NK-92 treated with Interleukin-12 subunit alpha and Interleukin-12 subunit beta, amount 100 ng/mL, for 24 hours (cell line): ENCODE measurements around the gene MYOG.

Source experiments
- DNase-seq: peaks from one replicate; lab custom pipeline; 2025; lab: John Stamatoyannopoulos, UW

The MYOG gene

DNA sequence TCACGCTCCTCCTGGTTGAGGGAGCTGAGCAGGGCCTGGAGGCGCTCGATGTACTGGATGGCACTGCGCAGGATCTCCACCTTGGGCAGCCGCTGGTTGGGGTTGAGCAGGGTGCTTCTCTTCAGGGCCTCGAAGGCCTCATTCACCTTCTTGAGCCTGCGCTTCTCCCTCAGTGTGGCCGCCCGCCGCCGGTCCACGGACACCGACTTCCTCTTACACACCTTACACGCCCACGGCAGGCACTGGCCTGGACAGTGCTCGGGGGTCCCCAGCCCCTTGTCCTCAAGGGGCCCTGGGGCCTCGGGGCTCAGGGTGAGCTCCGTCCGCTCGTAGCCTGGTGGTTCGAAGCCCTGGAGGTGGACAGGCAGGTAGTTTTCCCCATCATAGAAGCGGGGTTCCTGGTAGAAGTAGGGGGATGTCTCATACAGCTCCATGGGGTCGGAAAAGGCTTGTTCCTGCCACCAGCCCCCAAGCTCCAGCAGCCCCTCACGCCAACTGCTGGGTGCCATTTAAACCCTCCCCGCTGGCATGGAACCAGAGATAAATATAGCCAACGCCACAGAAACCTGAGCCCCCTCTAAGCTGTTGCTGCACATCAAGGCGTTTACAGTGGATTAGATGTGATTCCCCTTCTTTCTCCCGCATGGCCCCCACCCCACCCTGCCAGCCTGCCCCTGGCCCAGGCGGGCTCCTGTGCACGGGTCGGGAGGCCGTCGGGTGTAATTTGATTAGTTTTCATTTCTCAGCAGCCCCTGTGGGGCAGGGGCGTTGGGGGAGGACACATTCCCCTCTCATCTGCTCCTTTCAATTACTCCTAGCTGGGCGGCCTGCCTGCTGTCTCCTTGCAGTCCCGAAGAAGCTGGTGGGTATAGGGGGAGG, at the start of gene MYOG:
MYOG (minus strand) TSS at position 485 of the 879 bp plus-strand sequence; CDS start at position 434, 51 bp downstream.
- DNase-seq = no peak

DNA sequence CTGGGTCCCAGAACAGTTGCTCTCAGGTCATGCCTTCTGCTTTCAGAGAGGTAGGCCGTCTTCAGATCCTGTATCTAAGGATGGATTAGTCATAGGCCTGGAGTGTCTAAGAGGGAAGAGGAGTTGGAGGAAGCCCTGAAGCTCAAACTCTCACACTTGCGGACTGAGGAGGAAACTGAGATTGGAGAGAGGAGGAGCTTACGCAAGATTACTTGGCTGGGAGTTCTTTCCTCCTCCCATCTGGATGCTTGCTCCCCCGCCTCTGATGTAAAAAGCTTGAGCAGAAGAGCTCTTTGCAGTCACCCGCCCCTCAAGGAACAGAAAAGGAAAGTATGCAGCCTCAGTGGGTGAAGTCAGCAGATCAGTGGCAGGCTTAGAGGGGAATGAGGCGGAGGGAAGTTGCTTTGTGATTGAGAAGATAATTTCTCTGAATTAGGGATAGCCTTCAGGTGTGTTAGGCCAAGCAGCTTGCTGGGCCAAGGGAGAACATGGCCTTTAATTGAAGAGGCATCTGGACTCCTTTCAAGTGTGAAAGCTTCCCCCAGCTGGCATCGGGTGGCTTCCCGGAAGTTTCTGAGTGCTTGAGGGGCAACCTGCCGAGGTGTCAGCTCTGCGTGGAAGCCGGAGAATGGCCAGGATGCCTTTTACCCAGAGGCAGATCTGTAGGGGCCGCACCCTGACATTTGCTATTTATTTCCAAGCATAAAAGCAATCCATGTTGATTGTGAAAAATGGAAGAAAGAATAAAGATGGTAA, 48.3 kb upstream of the MYOG start:
- no peak for DNase-seq

DNA sequence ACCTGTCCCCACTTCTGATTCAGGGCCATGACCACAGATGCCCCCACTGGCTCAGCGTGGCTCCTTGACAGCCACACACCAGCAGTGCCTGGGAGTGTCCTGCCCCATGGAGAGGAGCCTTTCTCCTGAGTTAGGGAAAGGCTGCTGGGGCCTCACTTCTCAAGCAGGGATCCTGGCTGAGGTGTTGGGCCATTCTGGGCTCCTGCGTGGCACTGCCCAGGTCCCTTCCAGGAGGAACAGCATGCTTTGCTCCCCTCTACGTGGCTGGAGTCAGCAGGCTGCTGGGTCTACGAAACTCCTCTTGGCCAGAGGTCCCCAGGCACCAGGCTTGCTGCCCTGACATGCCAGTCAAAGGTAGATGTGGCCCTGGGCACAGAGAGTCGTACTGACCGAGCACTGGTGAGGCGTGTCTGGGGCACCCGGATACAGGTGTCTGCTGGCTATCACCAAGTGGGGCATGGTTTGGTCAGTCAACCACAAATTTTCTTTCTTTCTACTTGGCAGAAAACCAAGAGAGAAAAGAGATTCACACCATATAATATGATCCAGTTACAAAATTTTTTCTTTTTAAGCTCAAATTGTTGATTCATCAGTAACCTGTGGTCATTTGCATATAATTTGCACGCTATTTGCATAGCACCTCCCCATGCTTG, 45.9 kb upstream of the MYOG start:
- no peak for DNase-seq

DNA sequence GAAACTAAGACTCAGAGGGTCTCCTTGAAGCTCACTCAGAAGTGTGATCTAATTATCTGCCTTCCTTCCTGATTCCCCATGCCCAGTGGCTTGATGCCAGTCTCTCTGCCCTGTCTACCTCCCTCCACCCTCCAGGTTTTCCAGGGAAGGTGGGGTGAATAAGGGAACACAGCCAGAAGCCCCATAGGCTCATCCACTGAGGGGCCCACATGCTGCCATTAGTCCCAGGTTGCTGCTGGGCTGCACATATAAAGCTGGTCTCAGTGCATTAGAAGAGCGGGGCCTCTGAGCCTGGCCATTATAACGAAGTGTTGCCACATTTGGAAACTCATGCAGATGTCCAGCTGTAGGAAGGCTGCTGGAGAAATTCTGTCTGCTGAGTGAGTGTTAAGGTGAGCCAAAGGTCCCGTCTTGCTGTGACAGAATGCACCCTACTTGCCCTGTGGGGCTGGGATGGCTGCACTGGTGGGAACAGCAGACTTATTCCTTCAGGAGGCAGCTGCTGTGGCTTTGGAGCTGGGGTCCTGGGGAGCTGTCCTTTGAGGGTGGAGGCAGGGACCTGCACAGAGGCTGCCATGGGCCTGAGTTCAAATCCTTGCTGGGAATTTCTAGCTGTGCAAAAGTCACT, 44.7 kb upstream of the MYOG start:
- DNase-seq = no peak

DNA sequence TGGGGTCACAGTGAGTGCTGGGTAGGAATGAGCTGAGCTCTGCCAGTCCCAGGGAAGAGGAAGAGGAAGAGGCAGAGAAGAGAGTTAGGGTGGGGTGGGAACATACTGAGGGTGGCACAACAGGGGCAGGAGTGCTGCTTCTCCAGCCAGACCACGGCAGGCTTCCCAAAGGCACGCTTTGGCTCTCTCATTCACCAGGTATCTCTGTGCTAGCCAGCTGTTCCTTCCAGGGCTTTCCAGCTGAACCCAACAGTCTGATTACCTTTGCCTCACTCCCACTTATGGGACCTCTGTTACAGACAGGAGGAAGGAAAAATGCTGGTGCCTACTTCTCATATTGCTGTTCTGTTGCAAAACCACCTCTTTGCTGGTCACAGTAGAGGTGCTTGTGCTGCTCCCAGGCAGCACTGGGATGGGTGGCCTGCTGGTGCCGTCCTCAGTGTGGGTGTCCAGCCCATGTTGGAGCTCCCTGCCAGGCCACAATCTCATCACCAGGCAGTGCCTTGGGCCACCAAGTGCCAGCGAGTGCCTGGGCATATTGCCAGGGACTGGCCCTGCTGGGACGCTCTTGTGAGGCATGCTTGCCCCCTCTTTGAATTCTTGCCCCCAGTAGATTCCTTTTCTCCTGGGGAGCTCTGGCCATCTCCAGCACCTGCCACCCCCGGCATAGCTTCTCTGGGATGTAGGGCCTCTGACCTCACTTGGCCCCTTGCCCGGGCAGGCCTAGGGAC, 43.9 kb upstream of the MYOG start:
- no peak for DNase-seq

DNA sequence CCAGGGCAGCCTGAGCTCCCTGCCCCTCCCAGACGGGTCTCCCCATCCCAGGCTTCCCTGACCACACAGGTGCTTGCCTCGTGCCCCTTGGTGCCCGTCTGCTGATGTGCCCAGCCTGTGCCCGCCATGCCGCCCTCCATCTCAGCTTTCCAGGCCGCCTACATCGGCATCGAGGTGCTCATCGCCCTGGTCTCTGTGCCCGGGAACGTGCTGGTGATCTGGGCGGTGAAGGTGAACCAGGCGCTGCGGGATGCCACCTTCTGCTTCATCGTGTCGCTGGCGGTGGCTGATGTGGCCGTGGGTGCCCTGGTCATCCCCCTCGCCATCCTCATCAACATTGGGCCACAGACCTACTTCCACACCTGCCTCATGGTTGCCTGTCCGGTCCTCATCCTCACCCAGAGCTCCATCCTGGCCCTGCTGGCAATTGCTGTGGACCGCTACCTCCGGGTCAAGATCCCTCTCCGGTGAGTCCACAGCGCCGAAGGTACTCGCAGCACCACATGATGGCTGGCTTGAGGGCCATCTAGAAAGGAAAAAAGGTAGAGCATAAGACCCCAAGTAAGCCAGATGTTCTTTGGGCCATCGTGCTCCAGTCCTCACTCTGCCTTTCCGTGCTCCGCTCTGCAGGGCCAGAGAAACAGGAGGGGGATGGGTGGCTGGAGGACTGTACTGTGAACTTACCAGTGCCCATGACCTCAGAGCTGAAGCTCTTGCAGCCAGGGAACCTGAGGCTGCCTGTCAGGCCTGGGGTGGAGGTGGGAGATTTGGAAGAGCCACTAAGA, 43.1 kb upstream of the MYOG start:
- no peak for DNase-seq

DNA sequence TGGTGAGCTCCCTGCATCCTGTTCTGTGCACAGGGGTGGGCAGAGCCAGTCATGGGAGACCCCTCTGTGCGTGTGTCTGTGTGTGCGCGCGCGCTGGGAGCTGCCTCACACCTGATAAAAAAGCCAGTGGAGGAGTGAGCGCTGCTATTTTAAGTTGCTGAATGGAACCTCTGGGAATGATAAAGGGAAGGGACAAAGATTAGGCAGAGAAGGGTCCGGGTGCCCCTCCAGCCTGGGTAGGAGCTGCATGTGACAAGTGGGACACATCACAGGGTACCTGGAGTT, 42.6 kb upstream of the MYOG start:
- no peak for DNase-seq

DNA sequence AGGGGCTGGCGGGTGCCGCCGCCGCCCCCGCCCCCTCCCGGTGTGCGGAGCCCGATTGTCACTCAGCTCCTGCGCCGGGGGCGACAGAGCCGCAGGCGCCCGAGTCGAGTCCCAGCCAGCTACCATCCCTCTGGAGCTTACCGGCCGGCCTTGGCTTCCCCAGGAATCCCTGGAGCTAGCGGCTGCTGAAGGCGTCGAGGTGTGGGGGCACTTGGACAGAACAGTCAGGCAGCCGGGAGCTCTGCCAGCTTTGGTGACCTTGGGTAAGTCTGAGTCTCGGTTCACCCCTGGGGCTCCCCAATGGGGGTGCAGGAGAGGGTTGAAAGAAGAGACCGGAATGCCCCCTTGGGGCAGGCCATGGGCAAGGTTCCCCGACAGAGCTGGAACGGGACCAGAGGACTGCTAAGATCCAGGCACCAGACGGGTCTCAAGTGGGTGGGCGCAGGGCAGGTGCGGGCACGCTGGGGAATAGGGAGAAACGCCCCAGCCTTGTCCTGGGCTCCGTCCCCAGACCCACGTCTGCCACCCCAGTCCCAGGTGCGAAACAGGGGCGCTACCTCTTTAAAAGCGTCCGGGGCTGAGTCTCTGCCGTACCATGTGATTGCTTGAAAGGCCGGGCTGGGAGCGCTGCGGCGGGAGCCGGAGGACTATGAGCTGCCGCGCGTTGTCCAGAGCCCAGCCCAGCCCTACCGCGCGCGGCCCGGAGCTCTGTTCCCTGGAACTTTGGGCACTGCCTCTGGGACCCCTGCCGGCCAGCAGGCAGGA, 42.0 kb upstream of the MYOG start, which contains the start of gene ADORA1:
ADORA1 (plus strand) TSS at position 61 of the 765 bp plus-strand sequence. CDS start 1,116 bp downstream, outside the sequence.
- DNase-seq = no peak

DNA sequence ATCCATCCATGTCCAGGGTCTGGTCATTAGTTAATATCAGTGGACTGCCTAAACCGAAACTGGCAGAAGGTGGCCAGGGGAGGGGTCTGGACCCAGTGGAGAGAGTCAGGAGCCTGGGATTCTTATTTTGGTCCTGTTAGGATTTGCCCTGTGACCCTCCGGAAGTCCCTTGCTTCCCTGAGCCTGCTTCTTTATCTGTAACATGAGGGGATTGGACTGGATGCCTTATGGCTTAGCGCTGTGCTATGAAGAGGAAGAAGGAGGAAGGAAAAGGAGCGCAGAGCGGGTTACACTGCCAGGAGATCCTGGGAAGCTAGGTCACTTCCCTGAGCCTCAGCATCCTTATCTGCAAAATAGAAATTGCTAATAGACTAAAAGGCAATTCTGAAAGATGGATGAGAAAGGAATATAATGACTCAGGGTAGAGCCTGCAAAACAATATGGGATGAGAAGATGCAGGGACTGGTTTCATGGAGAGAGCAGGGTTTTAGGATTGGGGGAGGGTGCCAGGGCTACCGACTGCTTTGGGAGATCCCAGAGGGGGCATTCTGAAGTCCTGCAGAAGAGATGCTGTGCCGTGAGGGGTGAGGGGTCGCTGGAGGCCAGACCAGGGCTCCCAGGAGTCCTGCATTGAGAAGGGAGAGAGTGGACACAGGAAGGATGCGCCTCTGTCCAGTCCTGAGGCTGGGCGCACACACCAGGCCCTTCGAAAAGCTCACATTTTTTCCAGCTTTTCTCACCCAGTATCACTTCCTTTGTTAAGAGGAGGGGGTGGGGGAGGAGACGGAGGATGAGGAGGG, 41.3 kb upstream of the MYOG start:
- DNase-seq = no peak

DNA sequence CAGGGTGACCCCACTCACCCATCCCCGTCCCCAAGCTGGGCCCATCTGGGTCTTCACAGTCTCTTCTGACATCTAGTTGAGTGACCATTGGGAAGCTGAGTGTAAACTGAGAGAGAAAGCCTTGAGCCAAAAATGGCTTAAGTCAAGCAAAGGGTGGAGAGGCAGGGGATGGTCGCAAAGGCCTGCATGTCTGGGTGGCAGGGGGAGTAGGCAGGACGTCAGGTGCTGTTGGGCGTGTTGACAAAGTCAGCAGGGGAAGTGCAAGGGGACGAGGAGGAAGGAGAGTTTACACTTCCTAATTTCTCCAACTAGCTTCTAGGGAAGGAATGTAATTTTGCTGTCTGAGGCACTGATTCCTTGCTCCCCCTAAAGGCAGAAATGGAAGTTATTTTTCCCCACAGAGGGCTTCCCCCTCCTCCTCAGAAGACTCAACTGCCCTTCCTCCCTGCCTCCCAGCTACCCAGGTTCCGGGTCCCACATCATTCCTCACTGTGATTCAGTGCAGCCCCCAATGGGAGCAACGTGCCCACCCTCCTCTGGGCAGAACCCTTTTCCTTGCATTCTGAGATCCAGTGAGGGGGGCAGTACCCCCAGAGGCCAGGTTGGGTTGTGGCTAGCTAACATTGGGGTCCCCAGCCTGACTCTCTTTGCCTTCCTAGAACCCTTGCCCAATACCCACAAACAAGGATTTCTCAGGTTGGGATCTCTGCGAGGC, 40.5 kb upstream of the MYOG start:
- DNase-seq = no peak

DNA sequence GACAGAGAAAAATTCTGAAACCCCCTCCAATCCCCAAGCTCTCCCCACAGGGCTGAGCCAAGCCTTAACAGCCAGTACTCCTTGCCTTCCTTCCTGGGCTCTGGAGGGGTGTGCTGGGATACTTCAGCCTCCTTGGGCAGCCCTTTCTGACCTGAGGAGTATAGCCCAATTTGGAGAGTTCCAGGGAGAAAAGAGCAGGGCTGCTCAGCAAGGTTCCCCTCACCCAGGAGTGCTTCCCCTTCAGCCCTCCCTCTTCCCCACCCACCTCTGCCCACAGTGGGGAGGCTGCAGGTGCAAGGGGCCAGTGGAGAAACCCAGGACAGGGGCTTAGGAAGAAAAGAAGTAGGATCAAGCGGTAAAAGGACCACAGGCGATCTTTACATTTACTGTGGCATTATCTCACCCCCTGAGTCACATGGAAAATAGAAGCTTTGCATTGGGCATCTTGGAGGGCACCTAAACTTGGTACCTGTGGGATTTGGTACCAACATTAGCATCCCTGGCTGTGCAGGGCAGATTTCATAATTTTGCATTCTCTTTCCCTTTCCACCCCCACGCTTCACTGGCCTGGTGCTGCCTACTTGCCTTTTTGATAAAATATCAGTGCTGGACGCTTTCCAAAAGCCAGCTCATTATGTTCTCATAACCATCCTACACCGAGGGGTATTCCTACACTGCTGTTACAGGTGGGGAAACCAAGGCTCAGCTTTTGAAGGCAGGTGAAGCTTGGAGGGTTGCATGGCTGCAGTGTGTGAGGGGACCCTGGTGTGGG, 38.9 kb upstream of the MYOG start:
- no peak for DNase-seq

DNA sequence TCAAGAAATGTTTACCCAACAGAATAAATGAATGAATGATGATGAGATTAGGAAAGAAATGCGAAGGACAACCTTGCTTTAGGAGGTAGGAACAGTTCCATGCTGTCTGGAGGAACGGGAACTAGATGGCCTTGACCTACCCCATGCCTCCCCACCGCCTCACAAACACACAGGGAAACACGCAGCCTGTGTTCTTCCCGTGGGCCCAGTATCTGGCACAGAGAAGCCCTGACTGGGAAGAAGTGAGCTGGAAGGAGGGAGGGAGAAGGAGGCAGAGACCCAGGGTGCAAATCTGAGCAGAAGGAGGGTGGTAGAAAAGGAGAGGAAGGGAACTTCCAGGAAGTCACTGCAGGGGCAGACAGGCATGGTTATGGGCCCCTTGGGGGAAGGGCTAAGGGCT, 38.2 kb upstream of the MYOG start:
- DNase-seq = no peak

DNA sequence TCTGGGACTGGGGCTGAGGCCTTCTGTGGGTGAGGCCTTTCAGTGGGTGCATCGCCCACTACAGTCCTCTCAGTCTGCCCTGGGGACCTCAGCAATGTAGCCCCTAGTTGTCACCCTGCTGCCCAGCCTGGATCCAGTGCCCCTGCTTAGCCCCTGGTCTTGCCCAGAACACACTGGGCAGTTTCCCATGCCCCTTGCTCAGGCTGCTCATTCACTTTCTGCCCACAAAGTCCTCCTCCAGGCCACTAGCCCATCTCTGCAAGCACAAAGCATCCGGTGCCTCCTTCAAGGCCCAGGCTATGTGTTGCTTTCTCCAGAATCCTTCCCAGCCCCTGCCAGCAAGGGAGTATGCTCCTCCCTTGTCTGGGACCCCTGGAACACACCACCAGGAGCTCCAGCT, 36.3 kb upstream of the MYOG start:
- no peak for DNase-seq

DNA sequence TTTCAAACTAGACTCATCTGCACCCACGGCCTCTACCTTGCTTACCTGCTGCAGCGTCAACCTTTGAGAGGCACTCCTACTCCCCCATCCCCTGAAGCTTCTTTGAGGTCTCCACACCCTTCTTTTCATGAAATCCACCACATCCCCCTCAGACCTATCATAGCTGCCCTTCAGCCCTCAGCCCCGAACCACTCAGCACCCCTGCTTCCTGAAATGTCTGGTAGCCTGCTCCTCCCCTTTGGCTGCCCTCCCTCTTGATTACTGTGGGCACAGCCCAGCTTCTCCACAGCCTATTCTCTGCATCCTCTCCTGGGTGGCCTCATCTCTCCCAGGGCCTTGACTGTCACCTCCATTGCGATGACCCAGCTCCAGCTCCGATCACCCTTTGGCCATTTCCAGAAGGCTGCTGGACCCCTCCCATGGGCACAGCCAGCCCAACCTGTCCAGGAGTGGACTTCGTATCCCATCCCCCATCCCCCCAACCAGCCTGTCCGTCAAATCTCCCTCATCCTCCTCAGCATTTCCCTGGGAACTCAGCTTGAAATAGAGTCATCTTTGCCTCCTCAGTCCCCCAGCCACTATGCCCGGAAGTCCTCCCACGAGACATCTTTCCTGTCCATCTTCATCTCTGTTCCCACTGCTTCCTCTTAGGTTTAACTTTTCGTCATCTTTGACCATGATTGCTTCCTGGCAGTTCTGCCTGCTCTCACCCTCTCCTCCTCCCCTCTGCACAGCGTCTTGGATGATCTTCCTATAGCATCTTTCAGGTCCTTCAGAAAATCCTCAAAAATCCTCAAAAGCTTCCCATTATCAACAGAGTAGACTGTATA, 35.6 kb upstream of the MYOG start:
- no peak for DNase-seq

DNA sequence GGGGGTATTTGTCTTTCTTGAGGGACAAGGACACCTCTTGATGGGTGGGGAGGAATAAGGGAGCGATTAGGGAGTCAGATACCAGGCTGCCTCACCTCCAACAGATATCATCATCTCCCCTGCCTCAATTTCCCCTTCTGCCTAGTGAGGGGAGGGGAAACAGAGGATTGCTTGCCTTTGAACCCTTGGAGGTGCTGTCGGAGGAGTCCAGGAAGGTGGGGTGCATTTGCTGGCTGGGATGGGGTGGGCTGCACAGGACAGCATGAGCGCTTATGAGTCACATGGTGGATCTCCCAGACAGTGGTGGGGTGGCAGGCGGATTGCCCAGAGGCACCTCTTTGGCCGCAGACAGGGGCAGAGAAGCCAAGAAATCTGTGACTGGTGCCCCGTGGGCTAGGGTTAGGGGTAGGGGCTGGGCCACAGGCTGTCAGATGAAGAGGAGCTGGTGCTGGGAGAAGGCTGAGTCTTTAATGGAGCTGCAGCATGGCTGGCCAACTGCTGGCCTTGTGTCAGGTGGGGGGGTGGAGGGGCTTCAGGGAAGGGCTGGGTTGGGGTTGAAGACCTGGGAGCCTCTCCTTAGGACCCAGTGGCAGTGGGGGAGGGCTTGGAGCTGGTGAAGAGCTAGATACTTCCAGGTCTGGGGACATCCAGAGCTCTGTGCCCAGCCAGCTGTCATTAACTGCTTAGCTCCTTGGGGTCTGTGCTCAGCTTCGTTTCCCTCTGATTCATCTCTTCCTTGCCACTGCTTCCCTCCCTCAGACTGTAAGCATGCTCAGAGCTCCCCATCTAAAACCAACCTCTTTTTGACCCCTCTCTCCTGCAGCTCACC, 34.7 kb upstream of the MYOG start:
- DNase-seq = no peak
